HepG2 (cell line): ENCODE measurements around the gene NMBR. TPM values are rescaled to one million over a fixed set of nuclear protein-coding genes. Genes with fewer than 3 reads are reported as not detected.

Experiments used
- ATAC-seq: fragments of 200-7000 bp; cut with Tn5 transposase; 3 replicates; pipeline ENCODE4 v1.9.1; 2020; ENCODE audit warnings: mild to moderate bottlenecking, moderate library complexity
- BruUV-seq: library from RNA; stranded (reverse); fragments of 400-500 nt; replicated peaks from 2 replicates; lab custom pipeline; 2021; lab: Mats Ljungman, UMichigan
- CTCF ChIA-PET: fragments of 300-600 bp; formaldehyde crosslinking; extraction: SDS; loops from one replicate; lab custom pipeline; 2021; ENCODE audit warnings: low total read pairs, inconsistent platforms, low intra/inter-chr PET ratio; lab: Yijun Ruan, JAX
- POLR2A ChIA-PET: fragments of 350-600 bp; sonication (Branson Sonifier 250); formaldehyde crosslinking; loops from one replicate; lab custom pipeline; 2020; ENCODE audit warnings: antibody characterized with exemption, inconsistent platforms; lab: Yijun Ruan, JAX
- DNase-seq: peaks from one replicate; pipeline ENCODE4 v3.0.0-alpha.2; 2015; ENCODE audit warnings: low spot score
- FAIRE-seq: peaks from 3 replicates; lab custom pipeline; 2011; peaks lifted over from hg19 to GRCh38; lab: Jason Lieb, UNC
- H2AFZ ChIP-seq: one replicate; pipeline ENCODE4 v1.6.1; 2011; ENCODE audit warnings: low read length, inconsistent platforms
- H3K27ac ChIP-seq: fragments of 300-600 bp; 3 replicates; pipeline ENCODE4 v1.8.0; 2011; ENCODE audit warnings: mixed run types, mild to moderate bottlenecking, mixed read lengths, low read length, inconsistent platforms; ENCODE audit not compliant: insufficient read depth; ENCODE audit errors: extremely low read length
- H3K27me3 ChIP-seq, 2 experiments: fragments of 200-600 bp in 1 of 2; 2 replicates in 1 of 2; 3 replicates in 1 of 2; pipeline versions ENCODE4 v1.6.0 to v1.8.0; 2011; ENCODE audit warnings: low read length in 2 of 2, mild to moderate bottlenecking in 2 of 2, moderate library complexity in 2 of 2, inconsistent platforms in 1 of 2; ENCODE audit not compliant: insufficient read depth in 2 of 2, control insufficient read depth in 1 of 2
- H3K36me3 ChIP-seq, 2 experiments: fragments of 200-600 bp in 1 of 2; replicated peaks in 1 of 2; 2 replicates in 1 of 2; 3 replicates in 1 of 2; pipeline versions ENCODE4 v1.5.1 to v1.8.0; 2011; ENCODE audit warnings: low read length in 2 of 2, inconsistent platforms in 1 of 2; ENCODE audit not compliant: insufficient read depth in 2 of 2, control insufficient read depth in 1 of 2
- H3K4me1 ChIP-seq: 2 replicates; pipeline ENCODE4 v1.5.1; 2012; ENCODE audit warnings: low read length, inconsistent platforms; ENCODE audit not compliant: insufficient read depth
- H3K4me2 ChIP-seq: 2 replicates; pipeline ENCODE4 v1.6.0; 2011; ENCODE audit warnings: low read depth, low read length, inconsistent platforms
- H3K4me3 ChIP-seq, 3 experiments: fragments of 200-600 bp in 1 of 3; sonication (generic), shearing (Covaris generic) in 1 of 3; replicated peaks in 1 of 3; 2 replicates each; pipeline ENCODE4 v1.5.1; 2011 to 2016; ENCODE audit warnings: low read length in 3 of 3, inconsistent platforms in 2 of 3, low read depth in 2 of 3, mild to moderate bottlenecking in 2 of 3, control low read depth in 1 of 3, mixed read lengths in 1 of 3; ENCODE audit not compliant: insufficient read depth in 1 of 3
- H3K79me2 ChIP-seq: one replicate; pipeline ENCODE4 v1.6.1; 2011; ENCODE audit warnings: low read length, inconsistent platforms; ENCODE audit not compliant: insufficient read depth
- H3K9ac ChIP-seq: 2 replicates; pipeline ENCODE4 v1.6.0; 2011; ENCODE audit warnings: mild to moderate bottlenecking, low read depth, low read length, inconsistent platforms; ENCODE audit not compliant: insufficient read depth
- H3K9me3 ChIP-seq: 2 replicates; pipeline ENCODE4 v1.5.1; 2012; ENCODE audit warnings: mild to moderate bottlenecking, low read length
- H4K20me1 ChIP-seq: 2 replicates; pipeline ENCODE4 v1.6.0; 2011; ENCODE audit warnings: inconsistent platforms, mild to moderate bottlenecking, low read length, moderate library complexity; ENCODE audit not compliant: insufficient read depth
- FLYWCH1 ChIP-seq: sonication (generic); formaldehyde crosslinking; IDR thresholded peaks from 2 replicates; pipeline ENCODE4 v1.8.1; 2023; ENCODE audit warnings: mild to moderate bottlenecking, missing genetic modification reagents
- ISX ChIP-seq: sonication (generic); formaldehyde crosslinking; conservative IDR thresholded peaks from 2 replicates; pipeline ENCODE4 v1.5.0; 2020; ENCODE audit warnings: missing genetic modification reagents
- ZNF34 ChIP-seq: sonication (generic); formaldehyde crosslinking; IDR thresholded peaks from 2 replicates; pipeline ENCODE4 v1.4.0; 2020; ENCODE audit warnings: mild to moderate bottlenecking, missing genetic modification reagents, borderline replicate concordance
- WGBS: methylation state at CpG from one replicate; pipeline ENCODE4 v1.1.6; 2017; ENCODE audit warnings: low lambda C conversion rate; 5-methylcytosine and 5-hydroxymethylcytosine counted together
- in situ Hi-C: cut with HindIII; loops from 2 replicates; pipeline ENCODE4 v1.10.0; 2017; ENCODE audit warnings: low pct_unique_long_range_greater_than_20kb; ENCODE audit not compliant: extremely low pct_ligation_motif_present
- intact Hi-C: fragments of 100-400 bp; cut with micrococcal nuclease; formaldehyde crosslinking; loops from one replicate; pipeline ENCODE4 v1.10.0; 2022; ENCODE audit not compliant: unreplicated experiment
- polyA plus RNA-seq, 8 experiments: library from polyadenylated mRNA; depleted of rRNA in 3 of 8; stranded (reverse) in 7 of 8; unstranded in 1 of 8; fragments of >200 nt; fragmentation: Illumina TruSeq in 4 of 8; extraction: Trizol in 4 of 8; gene quantifications; 2 replicates each; pipeline versions ENCODE4 v1.2.1 to v1.2.3, GENCODE V29; 2011 to 2016; ENCODE audit warnings: low read depth in 4 of 8, missing spikeins in 1 of 8, mixed read lengths in 1 of 8; ENCODE audit not compliant: insufficient read depth in 1 of 8
- total RNA-seq, 5 experiments: library from RNA; depleted of rRNA; stranded (reverse); fragments of >200 nt; fragmentation: Illumina TruSeq; extraction: Trizol; gene quantifications; 2 replicates each; pipeline ENCODE4 v1.2.3, GENCODE V29; 2016; ENCODE audit warnings: low read depth in 1 of 5
- TF ChIP-seq, protein P1 (sequence below): IDR thresholded peaks from 2 replicates; pipeline ENCODE4 v1.4.0; 2020; ENCODE audit warnings: mild to moderate bottlenecking, missing genetic modification reagents

Gene NMBR
- total and polyA plus RNA-seq, 2 of the 13 experiments (the other 11 are each of a cell fraction or from before 2014, with no cell fraction given), result not detected

DNA sequence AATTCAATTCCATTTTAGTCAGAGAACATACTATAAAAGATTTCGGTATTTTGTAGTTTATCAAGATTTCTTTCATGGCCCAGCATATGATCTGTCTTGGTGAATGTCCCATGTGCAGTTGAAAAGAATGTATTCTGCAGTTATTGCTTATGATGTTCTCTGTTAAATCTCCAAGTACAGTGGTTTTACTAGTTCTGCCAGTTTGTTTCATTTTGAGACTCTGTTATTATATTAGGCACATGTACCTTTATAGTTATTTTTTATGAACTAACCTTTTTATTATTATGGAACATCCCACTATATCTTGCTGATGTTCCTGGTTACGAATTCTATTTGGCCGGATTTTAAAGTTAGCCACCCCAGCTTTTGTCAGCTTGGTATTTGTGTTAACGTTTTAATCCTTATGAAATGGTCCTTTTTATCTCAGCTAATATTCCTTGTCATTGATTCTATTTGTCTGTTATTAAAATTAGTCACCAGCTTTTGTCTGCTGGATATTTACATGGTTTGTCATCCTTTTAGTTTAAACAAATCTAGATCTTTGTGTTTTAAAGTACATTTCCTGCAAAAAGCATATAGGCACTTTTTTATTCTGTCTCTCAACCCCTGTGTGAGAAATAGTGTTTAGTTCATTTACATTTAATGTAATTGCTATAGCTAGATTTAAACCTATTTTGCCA, 49.1 kb upstream of the NMBR start:
- Histone ChIP-seq H2AFZ (no peak overlapping the region), H3K27ac (no peak overlapping the region)
- no TSS peak for BruUV-seq
- in situ Hi-C loops, result no loop called here
- TF ChIP-seq ZNF34 (CRISPR knock-in tag) (no peak), ISX (CRISPR knock-in tag) (no peak), FLYWCH1 (CRISPR knock-in tag) (no peak)
- TF ChIP-seq, protein P1, sequence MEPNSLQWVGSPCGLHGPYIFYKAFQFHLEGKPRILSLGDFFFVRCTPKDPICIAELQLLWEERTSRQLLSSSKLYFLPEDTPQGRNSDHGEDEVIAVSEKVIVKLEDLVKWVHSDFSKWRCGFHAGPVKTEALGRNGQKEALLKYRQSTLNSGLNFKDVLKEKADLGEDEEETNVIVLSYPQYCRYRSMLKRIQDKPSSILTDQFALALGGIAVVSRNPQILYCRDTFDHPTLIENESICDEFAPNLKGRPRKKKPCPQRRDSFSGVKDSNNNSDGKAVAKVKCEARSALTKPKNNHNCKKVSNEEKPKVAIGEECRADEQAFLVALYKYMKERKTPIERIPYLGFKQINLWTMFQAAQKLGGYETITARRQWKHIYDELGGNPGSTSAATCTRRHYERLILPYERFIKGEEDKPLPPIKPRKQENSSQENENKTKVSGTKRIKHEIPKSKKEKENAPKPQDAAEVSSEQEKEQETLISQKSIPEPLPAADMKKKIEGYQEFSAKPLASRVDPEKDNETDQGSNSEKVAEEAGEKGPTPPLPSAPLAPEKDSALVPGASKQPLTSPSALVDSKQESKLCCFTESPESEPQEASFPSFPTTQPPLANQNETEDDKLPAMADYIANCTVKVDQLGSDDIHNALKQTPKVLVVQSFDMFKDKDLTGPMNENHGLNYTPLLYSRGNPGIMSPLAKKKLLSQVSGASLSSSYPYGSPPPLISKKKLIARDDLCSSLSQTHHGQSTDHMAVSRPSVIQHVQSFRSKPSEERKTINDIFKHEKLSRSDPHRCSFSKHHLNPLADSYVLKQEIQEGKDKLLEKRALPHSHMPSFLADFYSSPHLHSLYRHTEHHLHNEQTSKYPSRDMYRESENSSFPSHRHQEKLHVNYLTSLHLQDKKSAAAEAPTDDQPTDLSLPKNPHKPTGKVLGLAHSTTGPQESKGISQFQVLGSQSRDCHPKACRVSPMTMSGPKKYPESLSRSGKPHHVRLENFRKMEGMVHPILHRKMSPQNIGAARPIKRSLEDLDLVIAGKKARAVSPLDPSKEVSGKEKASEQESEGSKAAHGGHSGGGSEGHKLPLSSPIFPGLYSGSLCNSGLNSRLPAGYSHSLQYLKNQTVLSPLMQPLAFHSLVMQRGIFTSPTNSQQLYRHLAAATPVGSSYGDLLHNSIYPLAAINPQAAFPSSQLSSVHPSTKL (CRISPR knock-in tag), result no peak
- TF ChIP-seq, all 625 proteins: peak for 0
- FAIRE-seq (no peak), DNase-seq (no peak), ATAC-seq (no peak)
- Histone ChIP-seq H3K4me1 (no peaks in the 10 kb centered on the region), H3K9ac (no peak overlapping the region), H3K4me3 (no peak overlapping the region), H3K36me3 (peaks cover 4 to 33% of the 10 kb centered on the region in 2 experiments; a peak in 2 of 5 replicates), H3K4me2 (no peak overlapping the region), H3K79me2 (peaks cover 12% of the 10 kb centered on the region), H3K9me3 (no peaks in the 10 kb centered on the region), H3K27me3 (no peaks in the 10 kb centered on the region), H4K20me1 (no peaks in the 10 kb centered on the region)
- ChIA-PET CTCF (no interaction called here), POLR2A (no interaction called here)
- WGBS, result 95% methylated on average over 4 of the region's 4 CpGs
- intact Hi-C loops, result no loop called here
